HCT116 (cell line): ENCODE measurements around the gene PIK3R1.

Experiments
- ELF1 ChIP-seq: IDR thresholded peaks from 2 replicates; pipeline ENCODE4 v1.6.1; 2012; ENCODE audit warnings: low read depth, borderline replicate concordance
- EZH2phosphoT487 ChIP-seq: fragments of 200-600 bp; IDR thresholded peaks from 2 replicates; pipeline ENCODE4 v1.6.1; 2018; ENCODE audit warnings: antibody characterized with exemption, borderline replicate concordance
- FOSL1 ChIP-seq: IDR thresholded peaks from 2 replicates; pipeline ENCODE4 v1.6.1; 2012; ENCODE audit warnings: low read depth
- JUND ChIP-seq: IDR thresholded peaks from 2 replicates; pipeline ENCODE4 v1.6.1; 2012
- MAX ChIP-seq: IDR thresholded peaks from 2 replicates; pipeline ENCODE4 v1.6.1; 2012
- POLR2A ChIP-seq: IDR thresholded peaks from 2 replicates; pipeline ENCODE4 v1.7.0; 2011; ENCODE audit warnings: borderline replicate concordance; ENCODE audit not compliant: insufficient read depth, insufficient read length; ENCODE audit errors: extremely low read depth
- SP1 ChIP-seq: IDR thresholded peaks from 2 replicates; pipeline ENCODE4 v1.6.1; 2012; ENCODE audit warnings: low read depth
- SRF ChIP-seq: IDR thresholded peaks from 2 replicates; pipeline ENCODE4 v1.6.1; 2012; ENCODE audit warnings: low read depth
- TF ChIP-seq, protein P1 (sequence below), 3 experiments: fragments of 200-600 bp in 1 of 3; sonication (generic) in 1 of 3; IDR thresholded peaks in 2 of 3; conservative IDR thresholded peaks in 1 of 3; 2 replicates each; pipeline ENCODE4 v1.5.1; 2012 to 2017; ENCODE audit warnings: low read depth in 2 of 3, low read length in 2 of 3, antibody characterized with exemption in 1 of 3, borderline replicate concordance in 1 of 3, control low read depth in 1 of 3, mild to moderate bottlenecking in 1 of 3, mixed read lengths in 1 of 3, mixed run types in 1 of 3, moderate library complexity in 1 of 3; ENCODE audit not compliant: insufficient read depth in 1 of 3

DNA sequence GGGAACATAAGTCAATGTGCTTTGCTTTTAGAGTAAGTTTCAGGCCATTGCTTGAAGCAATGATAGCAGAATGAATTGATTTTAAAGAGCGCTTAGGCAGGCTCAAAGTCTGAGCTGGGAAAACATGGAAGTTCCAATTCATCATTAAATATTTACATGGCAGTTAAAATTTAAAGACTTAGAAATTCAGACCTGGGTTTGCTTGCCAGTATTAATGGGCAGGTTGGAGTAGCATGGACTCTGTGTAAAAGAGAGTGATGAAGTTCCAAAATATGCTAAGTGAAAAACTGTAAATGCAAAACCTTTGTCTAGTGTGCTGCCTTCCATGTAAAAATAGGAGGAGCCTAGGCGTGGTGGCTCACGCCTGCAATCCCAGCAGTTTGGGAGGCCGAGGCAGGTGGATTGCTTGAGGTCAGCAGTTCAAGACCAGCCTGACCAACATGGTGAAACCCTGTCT lies 48.3 kb upstream of the PIK3R1 start:
- TF ChIP-seq FOSL1 (no peak), MAX (no peak), POLR2A (no peak), JUND (no peak), ELF1 (no peak), SRF (no peak), SP1 (no peak), EZH2phosphoT487 (no peak)
- TF ChIP-seq, protein P1, sequence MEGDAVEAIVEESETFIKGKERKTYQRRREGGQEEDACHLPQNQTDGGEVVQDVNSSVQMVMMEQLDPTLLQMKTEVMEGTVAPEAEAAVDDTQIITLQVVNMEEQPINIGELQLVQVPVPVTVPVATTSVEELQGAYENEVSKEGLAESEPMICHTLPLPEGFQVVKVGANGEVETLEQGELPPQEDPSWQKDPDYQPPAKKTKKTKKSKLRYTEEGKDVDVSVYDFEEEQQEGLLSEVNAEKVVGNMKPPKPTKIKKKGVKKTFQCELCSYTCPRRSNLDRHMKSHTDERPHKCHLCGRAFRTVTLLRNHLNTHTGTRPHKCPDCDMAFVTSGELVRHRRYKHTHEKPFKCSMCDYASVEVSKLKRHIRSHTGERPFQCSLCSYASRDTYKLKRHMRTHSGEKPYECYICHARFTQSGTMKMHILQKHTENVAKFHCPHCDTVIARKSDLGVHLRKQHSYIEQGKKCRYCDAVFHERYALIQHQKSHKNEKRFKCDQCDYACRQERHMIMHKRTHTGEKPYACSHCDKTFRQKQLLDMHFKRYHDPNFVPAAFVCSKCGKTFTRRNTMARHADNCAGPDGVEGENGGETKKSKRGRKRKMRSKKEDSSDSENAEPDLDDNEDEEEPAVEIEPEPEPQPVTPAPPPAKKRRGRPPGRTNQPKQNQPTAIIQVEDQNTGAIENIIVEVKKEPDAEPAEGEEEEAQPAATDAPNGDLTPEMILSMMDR (IDR thresholded peaks at IDR 0.05 in 2 of 3, conservative IDR thresholded peaks at IDR 0.05 in 1 of 3; ENCODE audit: borderline replicate concordance in 1 of 3, insufficient read depth in 1 of 3, low read depth in 2 of 3, low read length in 2 of 3) = no peak
